AG04450 (cell line): ENCODE results near the gene KCNJ6. TPM values are rescaled to one million over a fixed set of nuclear protein-coding genes. Genes with fewer than 3 reads are reported as not detected.
"Not testable (repeated sequence)": the region's sequence is repeated elsewhere in the genome, so short reads cannot be mapped to it uniquely, and the experiment has no call there.

Experiments used
- CTCF ChIA-PET: fragments of 300-600, 350-600 bp; formaldehyde crosslinking; extraction: SDS; loops from one replicate; lab custom pipeline; 2022; ENCODE audit warnings: antibody characterized with exemption, inconsistent platforms; lab: Charles Lee
- POLR2A ChIA-PET: fragments of 350-600 bp; formaldehyde crosslinking; extraction: SDS; loops from one replicate; lab custom pipeline; 2021; ENCODE audit warnings: antibody characterized with exemption, inconsistent platforms; lab: Yijun Ruan, JAX
- DNase-seq: peaks from one replicate; pipeline ENCODE4 v3.0.0-alpha.2; 2011; ENCODE audit warnings: low read depth, low spot score
- H3K27ac ChIP-seq: one replicate; pipeline ENCODE4 v1.5.1; 2012; ENCODE audit warnings: low read depth, low read length, control low read depth
- H3K27me3 ChIP-seq: one replicate; pipeline ENCODE4 v1.6.0; 2012; ENCODE audit warnings: low read length; ENCODE audit not compliant: control insufficient read depth, insufficient read depth
- H3K4me3 ChIP-seq: 2 replicates; pipeline ENCODE4 v1.5.1; 2011; ENCODE audit warnings: mild to moderate bottlenecking, low read depth, low read length, control low read depth
- H3K9me3 ChIP-seq: 2 replicates; pipeline ENCODE4 v1.5.1; 2012; ENCODE audit warnings: low read length; ENCODE audit not compliant: control insufficient read depth, insufficient read depth
- CTCF ChIP-seq: IDR thresholded peaks from 2 replicates; pipeline ENCODE4 v1.5.1; 2011; ENCODE audit warnings: low read depth, low read length, control low read depth, inconsistent platforms
- polyA plus RNA-seq: library from polyadenylated mRNA; depleted of rRNA; stranded (reverse); fragments of >200 nt; gene quantifications from 2 replicates; pipeline ENCODE4 v1.2.3, GENCODE V29; 2011

The KCNJ6 gene
- polyA plus RNA-seq, 1 experiment, result 0.02 TPM

- CTCF ChIA-PET, result no interaction called here
- Histone ChIP-seq H3K4me3 (no peak overlapping the region), H3K9me3 (no peaks in the 10 kb centered on the region), H3K27me3 (peaks cover 19% of the 10 kb centered on the region), H3K27ac (no peak overlapping the region)
- no peak for TF ChIP-seq CTCF
- no peak for DNase-seq
- POLR2A ChIA-PET, result no interaction called here
Observed at GRCh38 chr21:37732927-37733326, 183.3 kb downstream of the KCNJ6 start.

DNA sequence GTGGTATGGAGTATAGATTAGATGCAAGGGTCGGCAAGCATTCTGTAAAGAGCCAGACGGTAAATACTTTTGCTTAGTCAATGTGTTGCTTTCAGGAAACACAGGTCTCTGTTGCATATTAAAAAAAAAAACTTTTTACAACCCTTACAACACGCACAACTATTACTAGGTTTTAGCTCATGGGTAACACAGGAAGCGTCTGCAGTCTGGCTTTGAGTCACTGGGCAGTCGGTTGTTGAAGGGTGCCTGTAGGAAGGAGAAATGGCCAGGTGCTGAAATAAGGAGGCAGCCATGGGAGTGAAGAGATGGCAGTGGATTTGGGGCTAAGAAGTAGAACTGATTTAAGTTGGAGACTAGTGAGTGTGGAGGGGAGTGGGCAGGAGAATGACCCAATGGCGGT lies 192.1 kb downstream of the KCNJ6 start:
- no peak for DNase-seq
- CTCF ChIA-PET, result interaction anchor here (1.3 kb wide), 1 partner anchor 12 kb away, joined by 4 read pairs; no protein-coding TSS in a partner anchor

GRCh38 chr21:37717534-37717933 lies 198.7 kb downstream of the KCNJ6 start:
- Histone ChIP-seq H3K27ac (no peak overlapping the region), H3K4me3 (no peak overlapping the region), H3K27me3 (peaks cover 9% of the 10 kb centered on the region), H3K9me3 (no peaks in the 10 kb centered on the region)
- no peak for TF ChIP-seq CTCF
- ChIA-PET CTCF (interaction anchor here (1.2 kb wide), 1 partner anchor 83 kb away, joined by 3 read pairs; no protein-coding TSS in a partner anchor), POLR2A (no interaction called here)
- DNase-seq, result no peak

More for the DNA sequence above, 192.1 kb downstream of the KCNJ6 start:
- H3K9me3 ChIP-seq, result no peaks in the 10 kb centered on the region
- no peak overlapping the region for H3K27ac ChIP-seq
- H3K27me3 ChIP-seq, result peaks cover 4% of the 10 kb centered on the region
- no peak for TF ChIP-seq CTCF
- POLR2A ChIA-PET, result no interaction called here
- no peak overlapping the region for H3K4me3 ChIP-seq

DNA sequence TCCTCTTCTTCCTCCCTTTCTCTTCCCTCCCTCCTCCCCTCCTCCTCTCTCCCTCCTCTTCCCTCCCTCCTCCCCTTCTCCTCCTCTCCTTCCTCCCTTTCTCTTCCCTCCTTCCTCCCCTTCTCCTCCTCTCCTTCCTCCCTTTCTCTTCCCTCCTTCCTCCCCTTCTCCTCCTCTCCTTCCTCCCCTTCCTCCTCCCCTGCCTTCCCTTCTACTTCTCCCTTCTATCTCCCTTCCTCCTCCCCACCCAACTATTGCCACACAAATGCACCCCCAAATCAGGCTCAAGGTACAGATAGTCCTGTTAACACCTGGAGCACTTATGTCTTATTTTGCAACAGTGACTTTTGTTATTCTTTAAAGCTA lies 203.7 kb downstream of the KCNJ6 start:
- H3K27me3 ChIP-seq, H3K4me3 ChIP-seq, H3K9me3 ChIP-seq, H3K27ac ChIP-seq, POLR2A ChIA-PET, DNase-seq: not testable (repeated sequence)
- CTCF ChIA-PET, result interaction anchor here (0.6 to 4.5 kb wide), 48 partner anchors 8 to 645 kb away, joined by 3 to 43 read pairs (median 4); partner anchors contain the start of gene KCNJ6

DNA sequence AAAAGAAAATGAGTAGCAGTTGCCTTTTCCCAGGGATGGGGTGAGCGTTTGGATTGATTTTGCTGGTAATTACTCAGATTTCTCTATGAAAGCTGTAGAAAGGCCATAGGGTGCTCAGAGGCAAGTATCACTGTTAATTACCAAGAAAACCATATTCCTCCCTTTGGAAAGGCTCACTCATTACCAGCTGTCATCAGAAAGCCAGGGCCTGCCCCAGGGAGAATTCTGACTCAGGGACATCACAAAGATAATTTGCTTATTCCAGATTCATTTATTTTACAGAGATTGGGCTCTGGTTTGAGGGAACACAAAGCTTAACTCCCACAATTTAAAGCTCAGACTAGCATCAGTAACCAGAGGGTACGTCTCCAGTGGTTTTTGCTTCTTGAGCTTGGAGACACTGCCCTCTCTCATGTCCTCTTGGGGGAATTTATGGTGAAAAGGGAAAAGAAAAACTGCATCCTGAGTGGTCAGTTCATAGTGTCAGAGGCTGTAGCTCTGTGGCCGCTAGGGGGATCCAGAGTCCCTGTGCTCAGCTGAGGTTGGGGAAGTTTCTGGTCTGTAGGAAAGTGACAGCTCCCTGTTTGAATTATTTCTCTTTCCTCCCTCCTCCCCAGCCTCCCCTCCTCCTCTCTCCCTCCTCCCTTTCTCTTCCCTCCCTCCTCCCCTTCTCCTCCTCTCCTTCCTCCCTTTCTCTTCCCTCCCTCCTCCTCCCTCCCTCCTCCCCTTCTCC lies 204.3 kb downstream of the KCNJ6 start:
- H3K27ac ChIP-seq, result no peak overlapping the region
- ChIA-PET CTCF (interaction anchor here (0.5 to 4.5 kb wide), 64 partner anchors 8 to 646 kb away, joined by 3 to 43 read pairs (median 4); partner anchors contain the start of gene KCNJ6), POLR2A (interaction anchor here (0.6 to 0.9 kb wide), 3 partner anchors 118 to 143 kb away, joined by 3 to 6 read pairs (median 5); no protein-coding TSS in a partner anchor)
- TF ChIP-seq CTCF, result peak; percentile 99
- no peak overlapping the region for H3K4me3 ChIP-seq
- DNase-seq, result peak; percentile 30
- no peaks in the 10 kb centered on the region for H3K9me3 ChIP-seq
- peaks cover 7% of the 10 kb centered on the region for H3K27me3 ChIP-seq
